ENCODE results near the gene ZKSCAN5. TPM values are rescaled to one million over a fixed set of nuclear protein-coding genes. Genes with fewer than 3 reads are reported as not detected.
A peak's percentile ranks its signal among the peaks of the same experiment; 100 is the strongest.
"Not testable (repeated sequence)": the region's sequence is repeated elsewhere in the genome, so short reads cannot be mapped to it uniquely, and the experiment has no call there.

The ZKSCAN5 gene
- total RNA-seq, 1 experiment from 2014 or later = 9.4 TPM

DNA sequence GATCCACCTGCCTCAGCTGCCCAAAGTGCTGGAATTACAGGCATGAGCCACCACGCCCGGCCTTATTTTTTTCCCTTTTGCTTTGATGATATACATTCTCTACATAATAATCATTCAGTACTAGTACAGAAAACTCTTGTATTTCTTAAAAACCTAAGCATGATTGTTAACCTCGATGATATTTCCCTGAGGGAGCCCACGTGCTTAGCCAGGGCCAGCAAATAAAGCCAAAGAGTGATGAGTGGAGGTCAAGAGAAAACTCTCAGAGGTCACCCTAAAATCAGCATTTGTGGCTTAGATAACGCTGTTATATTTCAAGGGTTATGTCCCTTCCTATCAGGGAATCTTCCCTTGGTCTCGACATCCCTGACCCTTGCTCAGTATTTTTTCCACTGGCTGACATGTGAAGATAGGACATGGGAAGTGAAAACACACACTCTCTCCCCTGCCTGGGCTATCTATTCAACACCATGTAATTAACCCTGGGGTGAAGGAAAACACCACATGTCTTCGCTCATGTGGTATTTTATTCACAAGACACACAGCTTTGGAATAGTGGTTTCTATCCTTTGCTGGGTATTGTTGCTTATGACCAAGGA is 34.9 kb downstream of the ZKSCAN5 start:
- DNase-seq = no peak
- Histone ChIP-seq H3K27me3 (no peaks in the 10 kb centered on the region), H3K36me3 (no peaks in the 10 kb centered on the region), H3K4me3 (no peak overlapping the region), H3K9me3 (no peaks in the 10 kb centered on the region; the same call in 1 of the 2 replicates)

DNA sequence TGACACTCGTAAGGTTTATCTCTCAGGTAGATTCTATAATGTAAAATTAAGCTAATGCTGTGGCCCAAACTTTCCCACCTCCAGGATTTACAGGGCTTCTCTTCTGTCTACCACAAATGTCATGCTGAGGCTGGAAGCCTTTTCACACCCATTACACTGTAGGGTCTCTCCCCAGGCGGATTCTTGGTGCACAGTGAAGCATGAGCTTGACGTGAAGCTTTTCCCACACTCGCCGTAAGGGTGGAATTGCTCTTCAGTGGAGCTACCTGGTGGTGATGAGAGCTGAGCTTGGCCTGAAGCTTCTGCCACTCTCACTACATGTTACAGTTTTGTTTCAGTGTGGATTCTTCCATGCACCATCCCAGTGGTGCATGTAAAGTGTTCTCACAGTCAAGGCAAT is 36.1 kb downstream of the ZKSCAN5 start:
- Histone ChIP-seq H3K36me3 (no peaks in the 10 kb centered on the region), H3K27me3 (no peaks in the 10 kb centered on the region), H3K9me3 (no peaks in the 10 kb centered on the region; the same call in 1 of the 2 replicates), H3K4me3 (no peak overlapping the region)
- no peak for DNase-seq

DNA sequence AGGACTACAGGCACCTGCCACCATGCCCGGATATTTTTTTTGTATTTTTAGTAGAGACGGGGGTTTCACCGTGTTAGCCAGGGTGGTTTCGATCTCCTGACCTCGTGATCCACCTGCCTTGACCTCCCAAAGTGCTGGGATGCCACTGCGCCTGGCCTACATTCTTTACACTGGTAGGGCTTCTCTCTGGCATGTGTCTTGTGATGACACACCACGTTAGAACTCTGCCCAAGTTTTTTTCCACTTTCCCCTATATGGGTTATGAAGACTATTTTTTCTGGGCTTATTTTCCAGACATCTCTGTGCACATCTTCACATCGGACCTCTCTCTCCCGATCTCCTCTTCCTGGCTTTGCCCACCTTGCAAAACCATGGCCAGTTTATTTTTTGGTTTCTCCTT is 36.8 kb downstream of the ZKSCAN5 start:
- no peak for DNase-seq
- Histone ChIP-seq H3K4me3 (no peak overlapping the region), H3K9me3 (no peaks in the 10 kb centered on the region; the same call in 1 of the 2 replicates), H3K36me3 (no peaks in the 10 kb centered on the region), H3K27me3 (no peaks in the 10 kb centered on the region)

DNA sequence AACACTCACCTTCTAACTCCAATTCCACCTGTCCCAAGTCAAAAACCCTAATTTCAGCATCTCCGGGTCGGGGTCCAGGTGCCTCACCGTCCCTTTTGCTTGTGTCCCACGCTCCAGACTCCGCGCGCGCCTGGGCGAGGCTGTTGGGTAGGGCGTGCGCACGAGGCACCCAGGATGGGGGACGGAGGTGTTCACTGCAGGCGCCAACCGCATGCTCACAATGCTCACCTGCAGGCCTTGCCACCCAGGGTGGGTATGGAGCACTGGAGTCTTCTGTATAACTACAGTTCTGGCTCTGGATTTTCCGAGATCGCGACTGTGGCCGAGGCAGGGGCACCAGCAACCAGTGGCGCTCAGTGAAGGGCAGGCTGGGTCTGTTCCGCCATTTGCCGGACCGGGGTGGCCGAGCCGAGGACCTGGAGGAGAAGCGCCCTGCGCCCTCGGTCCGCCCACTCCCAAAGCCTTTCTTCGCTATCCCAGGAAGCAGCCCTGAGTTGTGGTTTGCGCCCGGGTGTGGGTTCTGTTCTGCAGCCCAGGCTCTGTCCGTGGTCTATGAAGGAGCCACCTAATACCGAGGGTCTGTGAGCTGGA is 38.7 kb downstream of the ZKSCAN5 start:
- peaks cover 2% of the 10 kb centered on the region; the same call in 1 of the 2 replicates for H3K36me3 ChIP-seq
- H3K27me3 ChIP-seq = no peaks in the 10 kb centered on the region
- no peaks in the 10 kb centered on the region; the same call in 1 of the 2 replicates for H3K9me3 ChIP-seq
- no peak for DNase-seq
- no peak overlapping the region for H3K4me3 ChIP-seq

DNA sequence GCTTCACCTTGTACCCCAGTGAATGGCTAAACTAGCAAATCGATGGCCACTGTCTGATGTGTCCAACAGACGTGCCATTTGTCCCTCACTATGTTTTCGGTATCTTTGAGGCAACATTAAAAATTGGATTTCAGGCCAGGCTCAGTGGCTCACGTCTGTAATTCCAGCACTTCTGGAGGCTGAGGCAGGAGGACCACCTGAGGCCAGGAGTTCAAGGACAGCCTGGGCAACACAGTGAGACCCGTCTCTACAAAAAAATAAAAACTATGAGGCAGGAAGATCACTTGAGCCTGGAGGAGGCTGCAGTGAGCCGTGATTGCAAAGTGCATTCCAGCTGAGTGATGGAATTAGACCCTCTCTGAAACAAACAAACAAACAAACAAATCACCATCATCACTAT is 39.5 kb downstream of the ZKSCAN5 start:
- DNase-seq = no peak
- H3K27me3 ChIP-seq = no peaks in the 10 kb centered on the region
- H3K36me3 ChIP-seq = peaks cover 2% of the 10 kb centered on the region; the same call in 1 of the 2 replicates
- no peaks in the 10 kb centered on the region; the same call in 1 of the 2 replicates for H3K9me3 ChIP-seq
- no peak overlapping the region for H3K4me3 ChIP-seq

DNA sequence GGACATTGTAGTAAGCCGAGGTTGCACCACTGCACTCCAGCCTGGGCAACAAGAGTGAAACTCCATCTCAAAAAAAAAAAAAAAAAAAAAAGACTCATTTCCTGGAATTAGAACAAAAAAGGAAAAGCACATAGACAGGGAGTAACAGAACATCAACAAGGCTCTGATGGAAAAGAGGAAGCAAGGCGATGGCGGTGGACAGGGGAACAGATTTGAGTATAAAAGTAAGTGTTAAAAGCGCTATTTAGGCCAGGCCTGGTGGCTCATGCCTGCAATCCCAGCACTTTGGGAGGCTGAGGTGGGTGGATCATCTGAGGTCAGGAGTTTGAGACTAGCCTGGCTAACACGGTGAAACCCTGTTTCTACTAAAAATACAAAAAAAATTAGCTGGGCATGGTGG is 40.8 kb downstream of the ZKSCAN5 start:
- H3K4me3 ChIP-seq, DNase-seq, H3K36me3 ChIP-seq, H3K9me3 ChIP-seq, H3K27me3 ChIP-seq: not testable (repeated sequence)

DNA sequence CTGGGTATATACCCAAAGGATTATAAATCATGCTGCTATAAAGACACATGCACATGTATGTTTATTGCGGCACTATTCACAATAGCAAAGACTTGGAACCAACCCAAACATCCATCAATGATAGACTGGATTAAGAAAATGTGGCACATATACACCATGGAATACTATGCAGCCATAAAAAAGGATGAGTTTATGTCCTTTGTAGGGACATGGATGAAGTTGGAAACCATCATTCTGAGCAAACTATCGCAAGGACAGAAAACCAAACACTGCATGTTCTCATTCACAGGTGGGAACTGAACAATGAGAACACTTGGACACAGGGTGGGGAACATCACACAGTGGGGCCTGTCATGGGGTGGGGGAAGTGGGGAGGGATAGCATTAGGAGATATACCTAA is 45.1 kb downstream of the ZKSCAN5 start:
- DNase-seq, H3K27me3 ChIP-seq, H3K9me3 ChIP-seq, H3K4me3 ChIP-seq, H3K36me3 ChIP-seq: not testable (repeated sequence)

DNA sequence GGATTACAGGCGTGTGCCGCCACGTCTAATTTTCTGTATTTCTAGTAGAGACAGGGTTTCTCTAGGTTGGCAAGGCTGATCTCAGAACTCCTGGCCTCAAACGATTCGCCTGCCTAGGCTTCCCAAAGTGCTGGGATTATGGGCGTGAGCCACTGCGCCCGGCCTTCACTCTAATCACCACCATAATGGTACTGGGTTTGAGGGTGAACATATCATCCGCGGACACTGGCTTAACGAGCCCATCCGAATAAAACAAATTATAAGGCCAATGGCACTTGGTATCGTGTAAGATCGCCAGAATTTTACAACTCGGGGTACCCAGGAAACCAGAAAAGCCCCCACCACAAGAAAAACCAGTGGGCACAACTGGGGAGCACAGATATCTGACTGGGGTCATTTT is 46.9 kb downstream of the ZKSCAN5 start:
- no peaks in the 10 kb centered on the region for H3K9me3 ChIP-seq
- no peak for DNase-seq
- H3K36me3 ChIP-seq = peaks cover 7% of the 10 kb centered on the region; the same call in 1 of the 2 replicates
- H3K4me3 ChIP-seq = peak overlapping the region; percentile 79
- H3K27me3 ChIP-seq = no peaks in the 10 kb centered on the region

DNA sequence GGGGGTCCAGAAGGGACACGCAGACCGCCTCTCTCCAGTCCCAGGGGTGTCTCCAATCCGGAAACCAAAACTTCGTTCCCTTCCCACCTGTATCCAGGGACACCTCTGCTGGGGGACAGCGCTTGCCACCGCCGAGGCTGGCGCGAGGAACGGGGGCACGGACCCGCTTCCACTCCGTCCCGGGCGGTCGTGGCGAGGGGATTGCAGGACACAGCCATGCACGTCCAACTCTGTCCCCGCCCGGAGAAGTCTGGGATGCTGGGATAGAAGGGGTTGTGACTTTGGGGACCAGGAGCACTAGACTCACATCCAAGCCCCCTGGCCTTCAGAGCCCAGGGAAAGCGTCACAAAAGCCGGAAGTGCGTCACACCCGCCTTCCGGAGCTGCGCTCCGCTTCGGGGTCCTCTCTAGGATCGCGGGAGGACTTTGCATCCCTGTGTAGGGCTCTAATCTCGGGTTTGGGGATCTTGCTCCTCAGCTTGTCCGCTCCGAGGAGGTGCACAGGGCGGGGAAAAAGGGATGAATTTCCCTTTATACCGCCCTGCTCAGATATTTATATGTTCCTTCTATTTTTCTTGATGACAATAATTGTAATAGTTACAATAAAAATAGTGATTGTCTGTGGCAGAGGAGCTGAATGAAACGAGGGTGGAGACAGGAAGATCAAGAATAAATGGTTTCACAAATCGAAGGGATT is 47.5 kb downstream of the ZKSCAN5 start, which contains the start of gene FAM200A:
Gene FAM200A, minus strand, starts transcription at position 348 of the 697 bp plus-strand sequence. CDS start 3,707 bp downstream, outside the sequence.
- peak; percentile 88 for DNase-seq
- peaks cover 8% of the 10 kb centered on the region; the same call in 1 of the 2 replicates for H3K36me3 ChIP-seq
- H3K9me3 ChIP-seq = no peaks in the 10 kb centered on the region
- H3K27me3 ChIP-seq = no peaks in the 10 kb centered on the region
- peak within 1 kb of the TSS; percentile 79 for H3K4me3 ChIP-seq

DNA sequence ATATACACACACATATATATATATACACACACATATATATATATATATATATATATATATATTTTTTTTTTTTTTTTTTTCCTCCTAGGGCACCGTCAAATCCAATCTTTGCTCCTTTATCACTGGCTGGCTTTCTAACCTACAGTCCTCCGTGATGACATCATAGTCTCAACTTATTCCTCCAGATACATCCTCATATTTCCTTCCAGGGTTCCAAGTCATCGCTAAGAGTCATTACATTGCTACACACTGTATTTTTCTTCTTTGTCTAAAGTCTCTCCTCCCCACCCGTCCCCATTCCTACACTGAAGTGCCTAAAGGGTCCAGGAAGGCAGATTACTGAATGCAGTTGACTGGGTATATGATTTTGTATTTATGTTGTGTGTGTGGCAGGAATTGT is 48.6 kb downstream of the ZKSCAN5 start:
- no peak overlapping the region for H3K4me3 ChIP-seq
- H3K36me3 ChIP-seq = peaks cover 11% of the 10 kb centered on the region; the same call in 1 of the 2 replicates
- H3K27me3 ChIP-seq = no peaks in the 10 kb centered on the region
- no peak for DNase-seq
- H3K9me3 ChIP-seq = no peaks in the 10 kb centered on the region

DNA sequence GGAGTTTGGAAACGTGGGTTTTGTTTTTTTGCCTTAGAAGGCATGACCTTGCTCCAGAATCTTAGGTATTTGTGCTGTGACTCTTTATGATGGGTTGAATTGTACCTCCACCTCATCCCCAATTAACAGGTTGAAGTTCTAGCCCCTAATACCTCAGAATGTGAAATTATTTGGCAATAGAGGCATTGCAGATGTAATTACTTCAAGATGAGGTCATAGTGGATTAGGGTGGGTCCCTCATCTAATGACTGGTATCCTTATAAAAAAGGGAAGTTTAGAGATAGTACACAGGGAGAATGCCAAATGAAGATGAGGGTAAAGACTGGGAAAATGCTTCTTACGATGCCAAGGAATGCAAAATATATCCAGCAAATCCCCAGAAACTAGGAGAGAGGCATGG is 50.5 kb downstream of the ZKSCAN5 start:
- no peaks in the 10 kb centered on the region for H3K27me3 ChIP-seq
- H3K9me3 ChIP-seq = no peaks in the 10 kb centered on the region
- no peak overlapping the region for H3K4me3 ChIP-seq
- H3K36me3 ChIP-seq = peaks cover 9% of the 10 kb centered on the region; the same call in 1 of the 2 replicates
- no peak for DNase-seq

DNA sequence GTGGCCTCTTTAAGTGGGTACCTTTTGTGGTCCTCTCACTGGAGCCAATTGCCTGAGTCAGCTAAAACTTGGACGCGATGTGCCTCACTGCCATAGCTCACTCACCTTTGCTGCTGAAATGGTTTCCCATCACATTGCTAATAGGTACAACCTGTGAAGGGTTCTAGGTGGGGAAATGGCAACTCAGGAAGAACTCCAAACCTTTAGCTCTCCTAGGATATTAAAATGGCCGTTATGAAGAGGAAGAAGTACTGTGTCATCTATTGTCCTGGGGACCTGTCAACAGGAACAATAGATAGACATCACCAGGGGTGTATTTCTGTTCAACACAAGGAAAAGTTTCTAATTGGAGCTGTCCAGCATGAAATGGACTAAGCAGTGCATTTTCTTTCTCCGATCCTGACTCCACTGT is 52.7 kb downstream of the ZKSCAN5 start:
- Histone ChIP-seq H3K36me3 (peaks cover 31% of the 10 kb centered on the region), H3K9me3 (no peaks in the 10 kb centered on the region), H3K4me3 (peak overlapping the region; percentile 76), H3K27me3 (no peaks in the 10 kb centered on the region)
- DNase-seq = no peak

DNA sequence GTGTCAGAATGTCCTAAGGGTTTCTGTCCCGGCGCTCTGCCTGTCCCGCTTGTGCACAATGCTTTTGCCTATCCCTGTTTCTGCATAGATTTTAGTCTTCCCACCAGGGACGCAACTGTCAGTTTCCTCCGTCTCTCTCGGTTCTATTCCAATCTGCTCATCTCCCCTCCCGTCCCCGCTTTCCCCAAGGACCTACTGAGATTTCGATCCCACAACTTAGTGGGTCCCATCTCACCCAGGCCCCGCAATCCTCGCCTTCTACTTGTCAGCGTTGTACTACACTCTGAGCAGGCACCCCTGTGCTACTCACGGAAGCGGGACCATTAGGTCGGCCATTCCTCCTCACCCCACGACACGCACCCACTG is 53.5 kb downstream of the ZKSCAN5 start:
- H3K36me3 ChIP-seq = peaks cover 36% of the 10 kb centered on the region
- H3K4me3 ChIP-seq = peak overlapping the region; percentile 76
- no peaks in the 10 kb centered on the region for H3K27me3 ChIP-seq
- H3K9me3 ChIP-seq = no peaks in the 10 kb centered on the region
- no peak for DNase-seq

DNA sequence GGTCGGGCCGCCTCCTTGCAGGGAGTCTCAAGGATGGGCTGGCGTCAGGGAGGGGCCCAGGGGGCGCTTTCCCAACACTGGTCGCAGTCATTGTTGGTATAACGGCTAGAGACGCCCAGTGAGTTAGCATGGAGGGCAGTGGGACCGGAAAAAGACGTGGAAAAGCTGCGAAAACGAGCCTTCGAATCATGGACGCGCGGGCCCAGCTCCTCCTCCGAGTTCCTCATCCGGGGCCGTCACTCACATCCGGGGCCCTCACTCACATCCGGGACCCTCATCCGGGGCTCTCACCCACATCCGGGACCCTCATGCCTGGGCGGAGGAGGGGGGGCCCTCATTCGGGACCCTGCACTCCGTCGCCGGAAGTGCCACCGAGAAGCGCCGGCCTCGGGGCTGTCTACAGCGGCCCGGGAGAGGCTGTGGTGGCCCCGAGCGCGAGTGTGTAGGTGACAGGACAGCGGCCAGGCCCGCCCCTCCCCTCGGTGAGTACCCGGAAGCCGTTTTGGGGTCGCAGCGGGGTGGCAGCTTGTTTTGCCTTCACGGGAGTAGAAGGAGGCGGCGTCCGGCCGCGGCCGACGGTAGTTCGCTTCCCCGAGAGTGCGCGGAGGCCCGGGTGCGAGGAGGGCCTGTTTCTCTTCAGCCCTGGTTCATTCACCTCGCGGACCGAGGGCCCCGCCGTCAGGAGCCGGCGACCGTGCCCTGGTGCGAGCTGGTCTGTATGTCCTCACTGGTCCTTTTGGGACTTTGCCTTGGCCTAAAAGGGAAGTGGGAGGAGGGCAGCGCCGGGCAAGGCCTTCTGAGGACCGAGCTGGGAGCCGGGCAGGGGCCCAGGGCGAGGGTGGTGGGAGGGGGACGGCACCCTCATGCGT is 54.1 kb downstream of the ZKSCAN5 start, which contains the start of gene ZNF655:
Gene ZNF655, plus strand, starts transcription at position 337 of the 869 bp plus-strand sequence. CDS start 1,918 bp downstream, outside the sequence.
- peak; percentile 82 for DNase-seq
- no peaks in the 10 kb centered on the region for H3K9me3 ChIP-seq
- peak within 1 kb of the TSS; percentile 76 for H3K4me3 ChIP-seq
- no peaks in the 10 kb centered on the region for H3K27me3 ChIP-seq
- H3K36me3 ChIP-seq = peaks cover 36% of the 10 kb centered on the region

DNA sequence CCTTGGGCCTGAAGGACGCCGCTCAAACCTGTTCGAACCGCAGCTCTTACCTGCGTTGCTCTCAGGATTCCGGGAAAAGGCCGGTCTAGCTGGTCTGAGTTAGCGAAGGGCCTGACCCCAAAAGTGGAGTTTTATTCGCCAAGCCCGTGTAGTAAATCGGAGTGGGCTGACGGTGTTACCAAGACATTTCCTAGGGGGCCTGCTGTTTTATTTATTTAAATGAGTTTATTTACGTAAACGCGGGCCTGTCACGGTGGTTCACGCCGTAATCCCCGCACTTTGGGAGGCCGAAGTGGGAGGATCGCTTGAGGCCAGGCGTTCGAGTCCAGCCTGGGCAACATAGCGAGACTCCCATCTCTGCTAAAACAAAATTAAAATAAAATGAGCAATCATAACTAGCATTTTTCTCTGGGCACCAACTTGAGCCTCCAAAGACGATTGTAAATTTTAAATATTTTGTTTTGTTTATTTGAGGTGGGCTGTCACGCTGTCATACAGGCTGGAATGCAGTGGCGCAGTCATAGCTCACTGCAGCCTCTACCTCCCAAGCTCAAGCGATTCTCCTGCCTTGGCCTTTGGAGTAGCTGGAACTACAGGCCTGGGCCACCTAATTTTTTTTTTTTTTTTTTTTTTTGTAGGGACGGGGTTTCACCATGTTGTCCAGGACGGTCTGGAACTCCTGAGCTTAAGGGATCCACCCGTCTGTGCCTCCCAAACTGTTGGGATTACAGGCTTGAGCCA is 54.9 kb downstream of the ZKSCAN5 start:
- Histone ChIP-seq H3K36me3 (peaks cover 43% of the 10 kb centered on the region), H3K27me3 (no peaks in the 10 kb centered on the region), H3K9me3 (no peaks in the 10 kb centered on the region), H3K4me3 (peak overlapping the region; percentile 76)
- DNase-seq = no peak
